Bronchial epithelial cell (primary cell): ENCODE data around the gene CCR3. TPM values are rescaled to one million over a fixed set of nuclear protein-coding genes. Genes with fewer than 3 reads are reported as not detected.
A peak's percentile ranks its signal among the peaks of the same experiment; 100 is the strongest.

Source experiments
- DNase-seq: peaks from one replicate; pipeline ENCODE4 v3.0.0-alpha.2; 2010; ENCODE audit warnings: low read depth
- FAIRE-seq: peaks from 2 replicates; lab custom pipeline; 2011; peaks lifted over from hg19 to GRCh38; lab: Jason Lieb, UNC
- H3K27me3 ChIP-seq: 2 replicates; pipeline ENCODE4 v1.5.1; 2011; ENCODE audit warnings: low read length; ENCODE audit not compliant: control insufficient read depth, insufficient read depth
- H3K36me3 ChIP-seq: 2 replicates; pipeline ENCODE4 v1.5.1; 2011; ENCODE audit warnings: low read length; ENCODE audit not compliant: control insufficient read depth, insufficient read depth
- H3K4me3 ChIP-seq: 2 replicates; pipeline ENCODE4 v1.5.1; 2011; ENCODE audit warnings: mild to moderate bottlenecking, low read depth, low read length, control low read depth
- total RNA-seq: library from RNA; depleted of rRNA; stranded (reverse); fragments of >200 nt; gene quantifications from 2 replicates; pipeline ENCODE4 v1.2.1, GENCODE V29; 2014
- TF ChIP-seq, protein P1 (sequence below): IDR thresholded peaks from 2 replicates; pipeline ENCODE4 v1.5.1; 2011; ENCODE audit warnings: mild to moderate bottlenecking, moderate library complexity, low read length, control low read depth, inconsistent platforms; ENCODE audit not compliant: insufficient read depth, severe bottlenecking

The CCR3 gene
- total RNA-seq, 1 donor from 2014 or later: not detected

DNA sequence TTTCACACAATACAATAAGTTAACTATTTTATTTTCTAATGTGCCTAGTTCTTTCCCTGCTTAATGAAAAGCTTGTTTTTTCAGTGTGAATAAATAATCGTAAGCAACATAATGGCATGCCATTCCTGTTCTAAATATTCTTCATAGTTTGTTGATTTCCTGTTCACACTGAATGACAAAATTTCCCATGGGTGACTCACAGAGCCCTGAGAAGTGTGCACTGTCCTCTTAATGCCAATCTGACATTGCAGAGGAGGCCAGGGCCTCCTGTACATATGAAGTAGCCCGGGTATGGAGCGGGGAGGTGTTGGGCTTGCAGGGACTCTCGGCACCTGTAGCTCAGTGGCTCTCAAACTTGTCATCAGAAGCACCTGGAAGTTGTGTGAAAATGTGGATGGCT, 24.3 kb downstream of the CCR3 start:
- peaks cover 2% of the 10 kb centered on the region for H3K27me3 ChIP-seq
- peak; percentile 33 for DNase-seq
- H3K36me3 ChIP-seq: no peaks in the 10 kb centered on the region
- H3K4me3 ChIP-seq: no peak overlapping the region
- TF ChIP-seq, protein P1, sequence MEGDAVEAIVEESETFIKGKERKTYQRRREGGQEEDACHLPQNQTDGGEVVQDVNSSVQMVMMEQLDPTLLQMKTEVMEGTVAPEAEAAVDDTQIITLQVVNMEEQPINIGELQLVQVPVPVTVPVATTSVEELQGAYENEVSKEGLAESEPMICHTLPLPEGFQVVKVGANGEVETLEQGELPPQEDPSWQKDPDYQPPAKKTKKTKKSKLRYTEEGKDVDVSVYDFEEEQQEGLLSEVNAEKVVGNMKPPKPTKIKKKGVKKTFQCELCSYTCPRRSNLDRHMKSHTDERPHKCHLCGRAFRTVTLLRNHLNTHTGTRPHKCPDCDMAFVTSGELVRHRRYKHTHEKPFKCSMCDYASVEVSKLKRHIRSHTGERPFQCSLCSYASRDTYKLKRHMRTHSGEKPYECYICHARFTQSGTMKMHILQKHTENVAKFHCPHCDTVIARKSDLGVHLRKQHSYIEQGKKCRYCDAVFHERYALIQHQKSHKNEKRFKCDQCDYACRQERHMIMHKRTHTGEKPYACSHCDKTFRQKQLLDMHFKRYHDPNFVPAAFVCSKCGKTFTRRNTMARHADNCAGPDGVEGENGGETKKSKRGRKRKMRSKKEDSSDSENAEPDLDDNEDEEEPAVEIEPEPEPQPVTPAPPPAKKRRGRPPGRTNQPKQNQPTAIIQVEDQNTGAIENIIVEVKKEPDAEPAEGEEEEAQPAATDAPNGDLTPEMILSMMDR: no peak
- FAIRE-seq: no peak

- H3K4me3 ChIP-seq: no peak overlapping the region
- no peaks in the 10 kb centered on the region for H3K36me3 ChIP-seq
- TF ChIP-seq, protein P1: no peak
- H3K27me3 ChIP-seq: no peaks in the 10 kb centered on the region
- FAIRE-seq (no peak), DNase-seq (no peak)
Observed at GRCh38 chr3:46269556-46269955, 27.3 kb downstream of the CCR3 start.

- FAIRE-seq: no peak
Observed at GRCh38 chr3:46270474-46270873, 28.2 kb downstream of the CCR3 start.

GRCh38 chr3:46271209-46271745, 29.0 kb downstream of the CCR3 start:
- DNase-seq (no peak), FAIRE-seq (no peak)
- TF ChIP-seq, protein P1: no peak
- Histone ChIP-seq H3K27me3 (no peaks in the 10 kb centered on the region), H3K4me3 (no peak overlapping the region), H3K36me3 (no peaks in the 10 kb centered on the region)

More at GRCh38 chr3:46270474-46270873, 28.2 kb downstream of the CCR3 start:
- no peaks in the 10 kb centered on the region for H3K27me3 ChIP-seq
- H3K36me3 ChIP-seq: no peaks in the 10 kb centered on the region
- TF ChIP-seq, protein P1: no peak
- no peak for DNase-seq
- H3K4me3 ChIP-seq: no peak overlapping the region

GRCh38 chr3:46272028-46272451, 29.8 kb downstream of the CCR3 start:
- DNase-seq (peak; percentile 68), FAIRE-seq (no peak)
- H3K36me3 ChIP-seq: no peaks in the 10 kb centered on the region
- no peak overlapping the region for H3K4me3 ChIP-seq
- TF ChIP-seq, protein P1: no peak
- no peaks in the 10 kb centered on the region for H3K27me3 ChIP-seq
